Thymus (tissue), 11 donors: ENCODE results near the gene CNTNAP3B. TPM values are rescaled to one million over a fixed set of nuclear protein-coding genes. Genes with fewer than 3 reads are reported as not detected.
"Not testable (repeated sequence)": the region's sequence is repeated elsewhere in the genome, so short reads cannot be mapped to it uniquely, and the experiment has no call there.

Experiments used
- DNase-seq, 9 donors: peaks; one replicate each; pipeline ENCODE4 v3.0.0-alpha.2; 2013; ENCODE audit warnings: low spot score in 9 of 9, low read depth in 6 of 9, missing footprints in 1 of 9
- H3K27ac ChIP-seq, 2 donors: one replicate each; pipeline ENCODE4 v1.5.1; 2013; ENCODE audit warnings: control low read depth in 1 of 2, low read depth in 1 of 2, low read length in 1 of 2, mild to moderate bottlenecking in 1 of 2, moderate library complexity in 1 of 2
- H3K27me3 ChIP-seq, 2 donors: one replicate each; pipeline ENCODE4 v1.5.1; 2013; ENCODE audit warnings: low read length in 1 of 2; ENCODE audit not compliant: control insufficient read depth in 2 of 2, insufficient read depth in 1 of 2
- H3K36me3 ChIP-seq, 2 donors: one replicate each; pipeline ENCODE4 v1.5.1; 2013; ENCODE audit warnings: low read length in 1 of 2, mild to moderate bottlenecking in 1 of 2, moderate library complexity in 1 of 2; ENCODE audit not compliant: control insufficient read depth in 2 of 2, insufficient read depth in 2 of 2
- H3K4me1 ChIP-seq, 2 donors: one replicate each; pipeline ENCODE4 v1.5.1; 2013; ENCODE audit warnings: low read length in 2 of 2; ENCODE audit not compliant: control insufficient read depth in 2 of 2, insufficient read depth in 2 of 2
- H3K4me3 ChIP-seq, 2 donors: one replicate each; pipeline ENCODE4 v1.5.1; 2013; ENCODE audit warnings: low read length in 2 of 2, control low read depth in 1 of 2, mild to moderate bottlenecking in 1 of 2
- H3K9me3 ChIP-seq, 2 donors: one replicate each; pipeline ENCODE4 v1.5.1; 2013; ENCODE audit warnings: low read length in 1 of 2, mild to moderate bottlenecking in 1 of 2; ENCODE audit not compliant: control insufficient read depth in 2 of 2, insufficient read depth in 1 of 2
- WGBS: extraction: QIAGEN DNeasy Blood & Tissue Kit; methylation state at CpG from one replicate; pipeline ENCODE4 v1.1.7; 2013; 5-methylcytosine and 5-hydroxymethylcytosine counted together
- polyA plus RNA-seq: library from polyadenylated mRNA; stranded (reverse); fragments of 200-250 nt; gene quantifications from one replicate; pipeline ENCODE4 v1.2.3, GENCODE V29; 2013
- total RNA-seq: library from RNA; stranded (reverse); fragments of 120-200 nt; gene quantifications from one replicate; pipeline ENCODE4 v1.2.4, GENCODE V29; 2013
- donor health status: healthy.

CNTNAP3B gene
- total and polyA plus RNA-seq, 2 donors = 3.3 to 12.4 TPM

GRCh38 chr9:41991607-41992006 lies 137.6 kb downstream of the CNTNAP3B start:
- H3K36me3 ChIP-seq, H3K27me3 ChIP-seq, H3K9me3 ChIP-seq, H3K4me3 ChIP-seq, H3K4me1 ChIP-seq, H3K27ac ChIP-seq, DNase-seq: not testable (repeated sequence)
- WGBS = no CpG with 5 or more reads among the region's 9 CpGs

DNA sequence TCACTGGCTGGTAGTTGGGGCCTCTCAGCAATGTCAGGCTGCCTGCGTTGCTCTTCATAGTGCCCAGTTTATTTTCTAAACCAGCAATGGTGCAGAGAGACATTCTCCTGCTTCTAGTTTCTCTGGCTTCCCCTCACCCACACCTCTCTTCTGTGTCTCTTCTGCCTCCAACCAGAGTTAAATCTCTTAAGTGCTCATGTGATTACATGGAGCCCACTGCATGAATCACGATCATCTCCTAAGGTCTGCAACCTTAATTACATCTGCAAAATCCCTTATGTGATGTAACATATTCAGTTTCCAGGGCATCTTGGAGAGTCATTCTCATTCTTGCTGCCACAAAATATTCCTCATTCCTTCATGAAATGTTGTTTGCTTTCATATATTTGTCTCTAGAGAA lies 149.0 kb downstream of the CNTNAP3B start:
- not testable (repeated sequence) for DNase-seq, H3K27ac ChIP-seq, H3K9me3 ChIP-seq, H3K27me3 ChIP-seq, H3K4me3 ChIP-seq, H3K36me3 ChIP-seq, H3K4me1 ChIP-seq
- no CpG with 5 or more reads among the region's 2 CpGs for WGBS

GRCh38 chr9:41977965-41978600 lies 151.1 kb downstream of the CNTNAP3B start:
- H3K36me3 ChIP-seq = not testable (repeated sequence)

DNA sequence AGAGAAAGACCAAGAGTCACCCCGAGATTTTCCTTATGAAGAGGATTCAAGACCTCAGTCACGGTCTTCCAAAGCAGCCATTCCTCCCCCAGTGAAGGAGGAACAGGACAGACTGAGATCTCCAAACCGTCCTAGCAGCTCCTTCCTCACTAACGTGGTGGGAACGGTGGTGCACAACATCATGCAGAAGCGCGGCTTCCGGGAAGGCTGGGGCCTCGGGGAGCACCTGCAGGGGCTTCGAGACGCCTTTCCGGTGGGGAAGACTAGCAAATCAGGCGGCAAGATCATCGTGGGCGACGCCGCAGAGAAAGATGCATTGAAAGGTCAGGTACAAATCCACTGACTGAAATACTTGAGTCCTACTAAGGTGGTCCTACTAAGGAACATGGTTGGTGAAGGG lies 154.3 kb downstream of the CNTNAP3B start:
- DNase-seq, H3K4me1 ChIP-seq, H3K27ac ChIP-seq, H3K4me3 ChIP-seq, H3K9me3 ChIP-seq, H3K36me3 ChIP-seq, H3K27me3 ChIP-seq: not testable (repeated sequence)
- 96% methylated on average over 15 of the region's 17 CpGs for WGBS

More at GRCh38 chr9:41977965-41978600, 151.1 kb downstream of the CNTNAP3B start:
- not testable (repeated sequence) for DNase-seq, H3K27me3 ChIP-seq, H3K9me3 ChIP-seq, H3K27ac ChIP-seq, H3K4me3 ChIP-seq, H3K4me1 ChIP-seq
- 88% methylated on average over 1 of the region's 5 CpGs for WGBS

DNA sequence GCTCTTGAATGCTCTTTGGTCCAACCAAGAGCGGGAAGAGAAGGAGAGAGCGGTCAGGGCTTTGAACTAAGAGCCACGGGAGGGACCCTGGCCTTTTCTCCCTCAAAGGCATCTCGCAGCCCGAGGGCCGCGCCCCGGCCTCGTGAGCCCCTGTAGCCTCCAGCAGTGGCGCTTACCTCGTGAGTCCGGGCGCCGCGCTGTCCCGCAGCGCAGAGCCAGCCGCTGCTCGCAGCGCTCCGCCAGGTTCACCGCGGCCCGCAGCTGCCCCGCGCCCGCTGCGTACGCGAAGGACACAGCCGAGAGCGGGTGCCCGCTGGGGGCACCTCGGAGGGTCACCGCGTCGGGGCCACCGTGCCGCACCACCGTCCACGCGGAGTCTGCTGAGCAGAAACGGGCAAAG lies 176.2 kb downstream of the CNTNAP3B start:
- not testable (repeated sequence) for DNase-seq, H3K9me3 ChIP-seq
- WGBS = 18% methylated on average over 43 of the region's 43 CpGs

GRCh38 chr9:41941738-41942137 lies 187.5 kb downstream of the CNTNAP3B start:
- H3K27ac ChIP-seq, H3K36me3 ChIP-seq, DNase-seq, H3K27me3 ChIP-seq, H3K9me3 ChIP-seq, H3K4me1 ChIP-seq, H3K4me3 ChIP-seq: not testable (repeated sequence)
- 78% methylated on average over 2 of the region's 3 CpGs for WGBS

More for the DNA sequence above, 176.2 kb downstream of the CNTNAP3B start:
- not testable (repeated sequence) for H3K4me3 ChIP-seq, H3K4me1 ChIP-seq, H3K27me3 ChIP-seq, H3K27ac ChIP-seq, H3K36me3 ChIP-seq

DNA sequence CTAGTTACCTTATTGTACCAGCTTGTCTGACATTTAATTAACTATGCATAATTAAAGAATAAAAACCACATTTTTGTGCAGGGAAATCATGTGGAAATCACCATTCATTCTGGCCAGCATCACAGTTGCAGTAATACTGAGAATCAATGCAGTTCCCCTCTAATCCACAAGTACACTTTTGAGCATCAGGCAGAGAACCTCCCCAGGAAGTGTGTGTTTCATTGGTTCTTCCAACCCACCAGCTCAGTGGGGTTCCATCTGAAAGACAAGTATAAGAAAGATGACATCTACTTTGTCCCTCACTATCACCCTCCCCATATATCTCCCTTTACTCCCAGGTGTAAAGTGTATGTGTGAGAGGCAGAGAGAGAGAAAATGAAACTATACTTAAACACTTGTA lies 191.1 kb downstream of the CNTNAP3B start:
- DNase-seq, H3K27ac ChIP-seq, H3K27me3 ChIP-seq, H3K36me3 ChIP-seq, H3K4me3 ChIP-seq, H3K4me1 ChIP-seq, H3K9me3 ChIP-seq: not testable (repeated sequence)

DNA sequence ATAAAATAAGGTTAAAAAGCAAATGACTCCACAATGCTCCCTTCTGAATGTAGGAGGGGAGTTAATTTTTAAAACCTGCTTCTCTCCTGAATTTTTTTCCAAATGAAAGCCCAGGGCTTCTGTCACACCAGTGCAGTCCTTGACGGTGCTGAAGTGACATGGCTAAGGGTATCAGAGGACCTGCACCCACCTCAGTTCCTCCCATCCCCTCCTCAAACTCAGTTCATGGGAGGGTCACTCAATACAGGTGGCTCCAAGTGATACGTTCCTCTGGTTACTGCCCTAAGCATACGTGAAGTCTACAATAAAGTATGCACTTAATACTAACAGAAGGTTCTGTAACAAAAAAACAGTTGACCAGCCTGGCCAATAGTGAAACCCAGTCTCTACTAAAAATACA lies 193.5 kb downstream of the CNTNAP3B start:
- H3K4me3 ChIP-seq, H3K9me3 ChIP-seq, H3K4me1 ChIP-seq, H3K27ac ChIP-seq, H3K27me3 ChIP-seq, H3K36me3 ChIP-seq, DNase-seq: not testable (repeated sequence)
- 70% methylated on average over 3 of the region's 3 CpGs for WGBS

DNA sequence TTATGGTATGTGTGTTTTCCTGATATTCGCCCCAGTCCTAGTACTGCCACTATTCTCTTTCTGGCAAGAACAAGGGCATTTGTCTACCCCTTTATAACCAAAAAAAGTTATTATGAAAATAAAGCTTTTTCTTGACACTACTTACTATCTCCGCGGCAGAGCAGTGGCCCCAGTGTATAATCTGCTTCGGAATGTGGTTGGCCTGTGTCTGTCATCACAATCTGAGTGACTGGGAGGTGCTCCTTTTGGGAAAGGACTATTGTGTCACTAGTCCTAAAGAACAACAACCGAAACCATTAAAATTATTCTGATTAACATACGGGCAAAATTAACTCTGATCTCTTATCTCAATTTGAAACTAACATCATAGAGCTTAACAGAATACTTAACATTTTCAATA lies 200.1 kb downstream of the CNTNAP3B start:
- not testable (repeated sequence) for H3K36me3 ChIP-seq, H3K27ac ChIP-seq, H3K4me1 ChIP-seq, DNase-seq, H3K4me3 ChIP-seq, H3K27me3 ChIP-seq, H3K9me3 ChIP-seq
- 93% methylated on average over 5 of the region's 6 CpGs for WGBS

- not testable (repeated sequence) for DNase-seq, H3K27ac ChIP-seq, H3K9me3 ChIP-seq, H3K4me1 ChIP-seq, H3K27me3 ChIP-seq, H3K4me3 ChIP-seq, H3K36me3 ChIP-seq
- 94% methylated on average over 1 of the region's 1 CpG for WGBS
Measured at GRCh38 chr9:41917374-41917773, 211.9 kb downstream of the CNTNAP3B start.
